Middle frontal gyrus (tissue), 1 donor: ENCODE results near the gene AKR1C4.
"Not testable (repeated sequence)": the region's sequence is repeated elsewhere in the genome, so short reads cannot be mapped to it uniquely, and the experiment has no call there.

Experiments
- DNase-seq: peaks from one replicate; pipeline ENCODE4 v3.0.0-alpha.2; 2015; ENCODE audit warnings: low spot score; ENCODE audit errors: extremely low spot score

AKR1C4 gene

DNA sequence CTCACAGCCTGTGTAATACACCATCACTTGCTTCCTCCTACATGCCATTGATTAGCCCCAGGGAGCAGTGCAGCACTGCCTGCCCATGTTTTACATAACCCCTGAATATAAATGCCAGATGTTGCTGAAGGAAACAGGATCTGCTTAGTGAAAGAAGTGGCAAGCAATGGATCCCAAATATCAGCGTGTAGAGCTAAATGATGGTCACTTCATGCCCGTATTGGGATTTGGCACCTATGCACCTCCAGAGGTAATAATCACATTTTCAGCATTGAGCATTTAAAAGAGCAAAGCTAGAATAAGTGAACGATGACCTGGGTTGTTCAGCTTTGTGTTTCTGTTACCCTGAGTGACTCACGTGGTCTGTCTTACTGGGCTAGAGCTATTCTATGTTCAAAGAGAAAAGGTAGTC is at the start of gene AKR1C4:
Gene AKR1C4 (plus strand): TSS at position 136 of the 412 bp plus-strand sequence. CDS start 31 bp downstream, at position 167.
- DNase-seq, result no peak

DNA sequence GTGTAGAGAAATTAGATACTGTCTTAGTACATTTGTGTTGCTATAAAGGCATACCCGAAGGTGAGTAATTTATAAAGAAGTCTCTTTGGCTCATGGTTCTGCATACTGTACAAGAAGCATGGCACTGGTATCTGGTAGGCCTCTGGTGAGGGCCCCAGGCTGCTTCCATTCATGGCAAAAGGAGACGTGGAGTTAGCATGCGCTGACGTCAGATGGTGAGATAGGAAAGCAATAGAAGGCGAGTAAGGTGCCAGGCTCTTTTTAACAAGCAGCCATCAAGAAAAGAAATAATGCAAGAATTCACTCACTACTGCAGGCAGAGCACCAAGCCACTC is 49.8 kb upstream of the AKR1C4 start:
- DNase-seq, result no peak

DNA sequence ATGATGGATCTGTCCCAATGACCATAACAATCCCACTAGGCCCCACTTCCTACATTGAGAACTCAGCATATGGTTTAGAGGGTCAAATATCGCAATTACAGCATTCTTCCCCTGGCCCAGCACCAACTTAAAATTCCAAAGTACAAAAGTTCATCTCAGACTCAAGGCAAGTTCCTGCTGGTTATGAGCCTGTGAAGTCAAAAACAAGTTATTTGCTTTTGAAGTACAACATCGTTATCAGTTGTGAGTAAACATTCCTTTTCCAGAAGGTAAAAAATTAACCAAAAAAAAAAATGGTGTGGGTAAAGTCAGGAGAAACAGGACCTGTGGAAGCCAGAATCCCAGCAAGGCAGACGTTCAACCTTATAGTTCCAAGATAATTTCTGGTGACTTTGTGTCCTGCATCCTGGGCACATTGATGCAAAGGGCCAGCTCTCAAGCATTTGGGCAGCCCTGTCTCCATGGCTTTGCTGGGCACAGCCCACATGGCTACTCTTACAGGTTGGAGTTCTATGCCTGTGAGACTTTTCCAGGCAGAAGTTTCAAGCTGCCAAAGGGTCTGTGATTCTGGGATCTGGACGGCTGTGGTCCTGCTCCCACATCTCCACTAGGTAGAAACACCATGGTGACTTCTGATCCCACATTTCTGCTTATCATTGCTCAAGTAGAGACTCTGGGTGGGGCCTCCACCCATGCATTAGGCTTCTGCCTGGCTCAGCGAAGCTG is 49.2 kb upstream of the AKR1C4 start:
- DNase-seq, result no peak

DNA sequence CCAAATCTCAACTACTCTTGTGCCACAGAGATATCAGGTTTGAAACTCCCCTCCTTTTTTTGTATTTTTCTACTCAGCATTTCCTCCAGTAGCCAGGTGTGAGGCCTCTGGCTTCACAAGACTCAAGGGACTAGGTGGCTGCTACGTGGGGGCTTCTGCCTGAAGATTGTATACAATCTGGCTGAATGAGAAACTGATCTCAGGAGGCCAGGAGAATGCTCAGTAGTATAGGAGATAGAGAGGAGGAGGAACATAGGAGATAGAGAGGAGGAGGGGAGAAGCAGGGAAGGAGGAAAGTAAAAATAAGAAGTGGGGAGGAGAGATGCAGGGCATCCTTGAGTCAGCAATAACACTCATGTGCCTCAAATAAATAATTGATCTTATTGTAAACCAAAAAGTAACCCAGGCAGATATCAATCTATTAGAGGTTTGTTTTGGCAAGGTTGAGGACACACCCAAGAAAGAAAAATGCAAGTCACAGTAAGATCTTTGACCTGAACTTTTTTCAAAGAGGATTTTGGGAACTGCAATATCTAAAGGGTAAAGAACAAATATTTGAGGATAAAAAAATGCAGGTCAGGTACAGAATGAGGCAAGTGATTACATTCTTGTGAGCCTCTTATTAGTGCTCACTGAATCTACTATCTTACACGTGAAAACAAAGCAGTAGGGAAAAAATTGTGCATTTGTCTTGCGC is 48.5 kb upstream of the AKR1C4 start:
- no peak for DNase-seq

DNA sequence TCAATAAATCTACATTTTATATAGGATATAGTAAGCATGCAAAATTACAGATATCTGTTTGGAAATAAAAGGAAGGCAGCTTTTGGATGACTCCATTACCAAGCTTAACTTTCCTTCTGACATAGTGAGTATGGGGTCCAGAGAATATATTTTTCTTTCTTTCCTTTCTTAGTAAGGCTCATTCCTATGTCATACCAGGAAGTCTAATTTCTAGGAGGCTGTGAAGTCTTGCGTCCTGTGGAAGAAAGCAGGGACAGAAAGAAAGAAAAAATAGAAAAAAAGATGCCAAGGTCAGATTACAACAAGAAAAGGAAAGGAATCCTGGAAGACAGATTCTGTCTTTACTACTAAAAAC is 48.0 kb upstream of the AKR1C4 start:
- DNase-seq, result no peak

DNA sequence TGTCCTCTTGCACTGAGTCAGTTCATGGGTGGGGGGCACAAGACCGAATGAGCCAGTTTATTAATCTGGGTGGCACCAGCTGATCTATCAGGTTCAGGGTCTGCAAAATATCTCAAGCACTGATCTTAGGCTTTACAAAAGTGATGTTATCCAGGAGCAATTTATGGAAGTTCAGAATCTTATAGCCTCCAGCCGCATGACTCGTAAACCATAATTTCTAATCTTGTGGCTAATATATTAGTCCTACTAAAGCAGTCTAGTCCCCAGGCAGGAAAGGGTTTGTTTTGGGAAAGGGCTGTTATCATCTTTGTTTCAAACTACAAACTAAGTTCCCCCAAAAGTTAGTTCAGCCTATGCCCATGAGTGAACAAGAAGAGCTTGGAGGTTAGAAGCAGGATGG is 45.6 kb upstream of the AKR1C4 start:
- no peak for DNase-seq

GRCh38 chr10:5155951-5156350 is 40.7 kb upstream of the AKR1C4 start:
- no peak for DNase-seq

- DNase-seq, result no peak
Observed at GRCh38 chr10:5157501-5157900, 39.1 kb upstream of the AKR1C4 start.

DNA sequence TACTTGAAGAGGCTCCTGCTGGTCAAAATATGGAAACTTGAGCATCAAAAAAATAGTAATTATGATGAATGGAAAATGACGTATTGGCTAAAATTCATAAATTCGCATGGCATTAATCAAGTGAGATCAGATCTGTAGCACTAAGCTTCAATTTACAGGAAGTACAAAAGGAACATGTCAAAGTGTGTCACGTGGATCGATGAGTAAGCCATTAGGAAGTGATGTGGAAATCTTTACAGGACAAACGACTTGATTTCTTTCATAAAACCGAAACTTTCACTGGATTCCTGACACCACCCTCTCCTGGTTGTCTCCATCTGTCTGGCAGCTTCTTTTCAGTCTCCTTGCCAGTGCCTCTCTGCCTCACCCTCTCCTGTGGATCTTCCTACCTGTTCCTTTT is 37.5 kb upstream of the AKR1C4 start:
- DNase-seq, result no peak

- DNase-seq, result no peak
Observed at GRCh38 chr10:5163487-5163886, 33.1 kb upstream of the AKR1C4 start.

DNA sequence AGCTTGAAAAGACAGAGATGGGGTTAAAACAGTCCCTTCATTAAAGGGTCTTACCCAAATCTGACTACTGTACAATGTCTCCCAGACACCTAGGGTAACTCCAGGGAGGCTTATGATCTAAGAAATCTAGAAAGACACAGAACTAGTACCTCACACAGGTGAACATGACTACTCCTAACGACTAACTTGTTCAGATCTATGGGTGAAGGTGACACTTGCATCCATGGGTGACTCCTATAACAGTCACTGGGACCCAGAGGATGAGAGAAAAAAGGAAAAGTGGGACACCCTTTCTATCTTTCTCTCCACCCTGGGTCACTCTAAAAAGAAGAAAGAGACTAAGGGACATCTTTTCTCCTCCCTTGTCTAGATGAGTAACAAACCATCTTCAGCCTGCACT is 30.9 kb upstream of the AKR1C4 start:
- DNase-seq, result no peak

DNA sequence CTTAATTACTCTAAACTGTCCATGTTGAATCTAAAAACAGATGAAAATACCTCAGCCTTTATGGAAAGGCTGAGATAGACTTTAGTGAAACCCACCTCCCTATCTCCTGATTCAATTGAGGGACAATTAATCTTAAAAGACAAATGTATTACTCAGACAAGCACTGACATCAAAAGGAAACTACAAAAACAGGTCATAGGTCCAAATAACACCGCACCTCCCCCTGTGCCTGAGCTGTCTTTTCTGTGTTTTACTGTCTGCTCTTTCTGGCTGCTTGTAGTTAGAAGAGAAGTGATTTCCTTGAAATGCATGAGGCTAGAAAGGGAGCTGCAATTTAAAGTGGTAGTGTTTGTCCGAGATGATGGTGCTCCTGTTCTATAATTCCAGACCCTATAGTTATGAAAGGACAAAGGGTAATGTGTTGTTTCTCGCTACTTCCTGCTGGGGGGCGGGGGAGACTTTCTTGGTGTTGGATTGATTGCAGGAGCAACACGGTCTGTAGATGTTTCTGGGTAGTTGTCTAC is 27.7 kb upstream of the AKR1C4 start:
- no peak for DNase-seq

- DNase-seq, result not testable (repeated sequence)
Observed at GRCh38 chr10:5175581-5175980, 21.1 kb upstream of the AKR1C4 start.

DNA sequence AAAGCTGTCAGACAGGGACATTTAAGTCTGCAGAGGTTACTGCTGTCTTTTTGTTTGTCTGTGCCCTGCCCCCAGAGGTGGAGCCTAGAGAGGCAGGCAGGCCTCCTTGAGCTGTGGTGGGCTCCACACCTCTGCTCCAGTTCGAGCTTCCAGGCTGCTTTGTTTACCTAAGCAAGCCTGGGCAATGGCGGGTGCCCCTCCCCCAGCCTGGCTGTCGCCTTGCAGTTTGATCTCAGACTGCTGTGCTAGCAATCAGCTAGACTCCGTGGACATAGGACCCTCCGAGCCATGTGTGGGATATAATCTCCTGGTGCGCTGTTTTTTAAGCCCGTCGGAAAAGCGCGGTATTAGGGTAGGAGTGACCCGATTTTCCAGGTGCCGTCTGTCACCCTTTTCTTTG is 16.1 kb upstream of the AKR1C4 start:
- not testable (repeated sequence) for DNase-seq

GRCh38 chr10:5183923-5184322 is 12.7 kb upstream of the AKR1C4 start:
- DNase-seq, result no peak

DNA sequence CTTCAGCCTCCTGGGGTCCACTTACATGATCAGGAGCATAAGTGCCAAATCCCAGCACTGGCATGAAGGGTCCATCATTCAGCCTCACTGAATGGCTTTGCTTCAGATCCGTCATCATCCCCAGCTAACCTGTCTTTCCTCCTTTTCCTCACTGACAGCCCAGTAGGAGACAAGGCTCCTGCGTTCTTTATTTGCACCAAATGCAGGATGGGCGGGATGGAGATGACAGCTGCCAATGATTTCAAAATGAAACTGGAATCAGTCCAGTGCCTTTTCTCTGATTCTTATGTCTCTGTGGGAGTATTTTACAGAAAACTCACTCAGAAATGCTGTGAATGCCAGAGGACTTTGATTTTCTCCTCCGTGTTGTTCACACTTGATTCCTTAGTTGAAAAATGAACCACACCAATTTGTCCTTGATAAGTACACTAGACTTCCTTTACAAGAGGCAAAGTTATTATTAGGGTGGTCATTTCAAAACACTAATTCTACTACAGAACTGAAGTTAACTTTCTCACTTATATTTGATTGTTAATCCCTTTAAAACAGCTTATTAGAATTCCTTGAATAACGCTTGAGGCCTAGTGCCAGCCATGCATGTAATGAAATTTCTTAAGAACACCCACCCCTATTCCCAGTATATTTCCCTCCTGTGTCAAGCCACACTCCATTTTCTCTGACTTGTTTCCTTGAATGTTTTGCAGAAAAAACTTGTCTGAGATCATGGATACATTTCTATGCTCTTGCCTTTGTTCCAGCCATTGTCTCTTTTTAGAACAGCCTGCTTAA is 11.5 kb upstream of the AKR1C4 start, which contains the start of gene AKR1C8:
Gene AKR1C8 (minus strand): TSS at position 164 of the 789 bp plus-strand sequence. CDS start 46 bp downstream, at position 118.
- no peak for DNase-seq

GRCh38 chr10:5187867-5188266 is 8.8 kb upstream of the AKR1C4 start:
- no peak for DNase-seq

DNA sequence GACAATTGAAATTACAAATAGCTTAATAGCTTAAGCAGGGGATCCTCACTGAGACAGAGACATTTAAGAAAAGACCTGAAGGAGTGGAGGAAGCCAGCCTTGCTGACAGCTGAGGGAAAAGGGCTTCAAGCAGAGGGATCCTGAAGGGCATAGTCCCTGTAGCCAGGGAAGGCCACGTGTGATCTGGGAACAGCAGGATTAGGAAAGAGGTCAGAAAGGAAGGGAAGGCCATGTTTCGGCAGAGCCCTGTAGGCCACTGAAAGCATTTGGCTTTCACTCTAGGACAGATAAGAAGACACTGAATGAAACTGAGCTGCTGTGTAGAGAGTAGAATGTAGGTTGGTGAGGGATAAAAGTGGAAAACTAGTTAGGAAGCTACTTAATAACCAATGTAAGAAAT is 8.3 kb upstream of the AKR1C4 start:
- no peak for DNase-seq

GRCh38 chr10:5194431-5194830 is 2.2 kb upstream of the AKR1C4 start:
- DNase-seq, result no peak

DNA sequence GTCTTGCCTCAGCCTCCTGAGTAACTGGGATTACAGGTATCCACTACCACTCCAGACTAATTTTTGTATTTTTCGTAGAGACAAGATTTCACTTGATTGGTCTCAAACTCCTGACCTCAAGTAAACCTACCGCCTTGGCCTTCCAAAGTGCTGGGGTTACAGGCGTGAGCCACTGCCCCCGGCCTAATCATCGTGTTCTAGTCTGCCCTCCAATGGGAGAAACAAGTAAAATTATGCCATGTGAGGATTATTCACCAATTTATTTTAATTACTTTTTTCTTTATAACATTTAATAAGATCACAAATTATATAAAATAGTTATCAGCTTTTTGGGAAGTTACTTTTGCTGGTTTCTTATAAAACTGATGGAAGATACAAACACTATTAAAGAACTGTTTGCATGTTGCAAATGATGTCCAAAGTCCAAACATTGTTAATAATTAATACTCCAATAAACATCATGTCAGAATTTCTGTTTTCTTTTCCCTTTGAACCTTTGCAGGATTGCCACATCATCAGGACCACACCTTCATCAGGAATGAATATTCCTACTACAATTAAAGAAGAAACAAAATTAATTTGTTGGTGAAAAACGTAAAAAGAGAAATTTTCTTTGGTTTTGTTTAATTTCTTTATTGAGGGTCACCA is 786 bp upstream of the AKR1C4 start:
- no peak for DNase-seq

DNA sequence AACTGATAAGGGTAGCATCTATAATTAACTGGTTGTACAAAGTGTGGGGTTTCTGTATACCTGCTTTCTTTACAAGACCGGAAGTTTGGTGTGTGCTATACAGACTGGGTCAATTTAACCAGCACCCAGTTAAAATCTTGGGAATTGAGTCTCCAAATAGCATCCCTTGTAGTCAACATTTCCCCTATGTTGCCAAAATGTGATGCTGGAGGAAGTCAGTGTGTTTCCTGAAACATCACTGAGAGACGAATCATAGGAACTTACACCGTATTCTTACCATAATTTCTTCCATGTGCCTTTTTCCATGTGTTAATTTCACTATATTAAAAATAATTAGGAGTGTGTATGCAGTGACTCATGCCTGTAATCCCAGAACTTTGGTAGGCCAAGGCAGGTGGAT is 1.7 kb downstream of the AKR1C4 start:
- DNase-seq, result no peak

DNA sequence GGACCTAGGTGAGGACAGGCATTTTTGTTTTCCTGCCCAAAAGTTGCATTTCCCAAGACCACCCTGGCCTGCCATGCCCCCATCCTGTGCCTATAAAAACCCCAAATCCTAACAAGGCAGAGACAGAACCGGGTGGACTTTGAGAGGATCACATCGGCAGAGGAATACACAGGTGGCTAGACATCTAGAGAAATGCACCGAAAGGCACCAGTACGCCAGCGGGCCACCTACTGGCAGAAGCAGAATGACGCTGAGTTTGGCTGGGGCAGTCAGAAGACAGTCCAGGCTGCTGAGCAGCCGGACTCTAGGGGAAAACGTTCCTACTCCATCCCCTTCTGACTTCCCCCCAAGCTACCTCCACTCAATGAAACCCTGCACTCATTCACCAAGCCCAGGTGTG is 2.8 kb downstream of the AKR1C4 start:
- DNase-seq, result no peak
